Measurements from ENCODE around the gene BCL3. TPM values are rescaled to one million over a fixed set of nuclear protein-coding genes. Genes with fewer than 3 reads are reported as not detected.
"Not testable (repeated sequence)": the region's sequence is repeated elsewhere in the genome, so short reads cannot be mapped to it uniquely, and the experiment has no call there.

Gene BCL3, protein sequence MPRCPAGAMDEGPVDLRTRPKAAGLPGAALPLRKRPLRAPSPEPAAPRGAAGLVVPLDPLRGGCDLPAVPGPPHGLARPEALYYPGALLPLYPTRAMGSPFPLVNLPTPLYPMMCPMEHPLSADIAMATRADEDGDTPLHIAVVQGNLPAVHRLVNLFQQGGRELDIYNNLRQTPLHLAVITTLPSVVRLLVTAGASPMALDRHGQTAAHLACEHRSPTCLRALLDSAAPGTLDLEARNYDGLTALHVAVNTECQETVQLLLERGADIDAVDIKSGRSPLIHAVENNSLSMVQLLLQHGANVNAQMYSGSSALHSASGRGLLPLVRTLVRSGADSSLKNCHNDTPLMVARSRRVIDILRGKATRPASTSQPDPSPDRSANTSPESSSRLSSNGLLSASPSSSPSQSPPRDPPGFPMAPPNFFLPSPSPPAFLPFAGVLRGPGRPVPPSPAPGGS
- 3.9 and 12.3 TPM in 2 replicates for total RNA-seq (2014; rRNA removed; shearing (Covaris generic))

- Histone ChIP-seq H3K4me3 (peak within 1 kb of the TSS; percentile 74), H3K27ac (peak within 1 kb of the TSS; percentile 72), H3K4me1 (replicated peaks) (peaks cover 55% of the 10 kb centered on the region), H3K9me3 (replicated peaks) (no peaks in the 10 kb centered on the region), H3K36me3 (peaks cover 35% of the 10 kb centered on the region), H3K27me3 (replicated peaks) (no peaks in the 10 kb centered on the region)
- peak; percentile 42 to 76 for DNase-seq (ENCODE audit: low read depth in 1 of 2, low spot score in 2 of 2)
Observed at GRCh38 chr19:44748426-44749254, at the start of gene BCL3. Gene BCL3 (plus strand): TSS chr19:44748708. CDS start chr19:44748791, 83 bp downstream.

DNA sequence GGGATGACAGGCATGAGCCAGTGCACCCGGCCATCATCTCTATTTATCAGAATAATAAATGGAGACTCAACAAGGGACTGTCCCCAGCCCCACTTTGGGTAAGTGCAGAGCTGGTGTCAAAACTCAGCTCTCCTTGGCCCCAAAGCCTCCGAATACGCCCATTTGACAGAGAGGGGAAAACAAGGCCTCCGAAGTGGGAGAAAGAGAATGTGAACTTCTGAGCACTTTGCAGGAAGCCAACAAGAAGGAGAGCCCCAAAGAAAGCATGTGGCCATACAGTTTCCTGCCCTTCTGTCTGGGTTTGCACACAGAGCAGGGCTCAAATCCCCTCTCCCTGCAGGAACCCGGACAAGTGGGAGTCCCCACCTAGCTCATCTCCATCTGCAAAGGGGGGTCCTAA, 48.0 kb upstream of the BCL3 start:
- Histone ChIP-seq H3K36me3 (no peaks in the 10 kb centered on the region), H3K4me1 (replicated peaks) (no peaks in the 10 kb centered on the region), H3K27me3 (replicated peaks) (no peaks in the 10 kb centered on the region), H3K9me3 (replicated peaks) (no peaks in the 10 kb centered on the region), H3K27ac (no peak overlapping the region), H3K4me3 (no peak overlapping the region)
- DNase-seq (ENCODE audit: low read depth in 1 of 2, low spot score in 2 of 2): no peak

- Histone ChIP-seq H3K27ac (no peak overlapping the region), H3K4me1 (replicated peaks) (no peaks in the 10 kb centered on the region), H3K9me3 (replicated peaks) (no peaks in the 10 kb centered on the region), H3K27me3 (replicated peaks) (no peaks in the 10 kb centered on the region), H3K36me3 (no peaks in the 10 kb centered on the region), H3K4me3 (no peak overlapping the region)
- DNase-seq (ENCODE audit: low read depth in 1 of 2, low spot score in 2 of 2): no peak
Observed at GRCh38 chr19:44701228-44701627, 47.3 kb upstream of the BCL3 start.

GRCh38 chr19:44702551-44703176, 45.8 kb upstream of the BCL3 start:
- Histone ChIP-seq H3K36me3 (no peaks in the 10 kb centered on the region), H3K27me3 (replicated peaks) (no peaks in the 10 kb centered on the region), H3K4me3 (no peak overlapping the region), H3K4me1 (replicated peaks) (no peaks in the 10 kb centered on the region), H3K9me3 (replicated peaks) (no peaks in the 10 kb centered on the region), H3K27ac (no peak overlapping the region)
- no peak for DNase-seq (ENCODE audit: low read depth in 1 of 2, low spot score in 2 of 2)

- H3K9me3 ChIP-seq (replicated peaks): no peaks in the 10 kb centered on the region
- no peaks in the 10 kb centered on the region for H3K36me3 ChIP-seq
- DNase-seq (ENCODE audit: low read depth in 1 of 2, low spot score in 2 of 2): no peak
- H3K27ac ChIP-seq: no peak overlapping the region
- H3K4me1 ChIP-seq (replicated peaks): no peaks in the 10 kb centered on the region
- H3K27me3 ChIP-seq (replicated peaks): no peaks in the 10 kb centered on the region
- H3K4me3 ChIP-seq: no peak overlapping the region
Observed at GRCh38 chr19:44703336-44704078, 45.0 kb upstream of the BCL3 start.

GRCh38 chr19:44704982-44705381, 43.5 kb upstream of the BCL3 start:
- Histone ChIP-seq H3K36me3 (no peaks in the 10 kb centered on the region), H3K4me3 (no peak overlapping the region), H3K4me1 (replicated peaks) (no peaks in the 10 kb centered on the region), H3K9me3 (replicated peaks) (no peaks in the 10 kb centered on the region), H3K27me3 (replicated peaks) (no peaks in the 10 kb centered on the region), H3K27ac (no peak overlapping the region)
- no peak for DNase-seq (ENCODE audit: low read depth in 1 of 2, low spot score in 2 of 2)

GRCh38 chr19:44705502-44706010, 43.0 kb upstream of the BCL3 start:
- Histone ChIP-seq H3K27me3 (replicated peaks) (no peaks in the 10 kb centered on the region), H3K4me3 (no peak overlapping the region), H3K4me1 (replicated peaks) (no peaks in the 10 kb centered on the region), H3K27ac (no peak overlapping the region), H3K36me3 (no peaks in the 10 kb centered on the region), H3K9me3 (replicated peaks) (no peaks in the 10 kb centered on the region)
- DNase-seq (ENCODE audit: low read depth in 1 of 2, low spot score in 2 of 2): no peak

- Histone ChIP-seq H3K4me1 (replicated peaks) (no peaks in the 10 kb centered on the region), H3K4me3 (no peak overlapping the region), H3K27ac (no peak overlapping the region), H3K36me3 (no peaks in the 10 kb centered on the region), H3K27me3 (replicated peaks) (no peaks in the 10 kb centered on the region), H3K9me3 (replicated peaks) (no peaks in the 10 kb centered on the region)
- no peak for DNase-seq (ENCODE audit: low read depth in 1 of 2, low spot score in 2 of 2)
Observed at GRCh38 chr19:44706506-44707236, 41.8 kb upstream of the BCL3 start.

DNA sequence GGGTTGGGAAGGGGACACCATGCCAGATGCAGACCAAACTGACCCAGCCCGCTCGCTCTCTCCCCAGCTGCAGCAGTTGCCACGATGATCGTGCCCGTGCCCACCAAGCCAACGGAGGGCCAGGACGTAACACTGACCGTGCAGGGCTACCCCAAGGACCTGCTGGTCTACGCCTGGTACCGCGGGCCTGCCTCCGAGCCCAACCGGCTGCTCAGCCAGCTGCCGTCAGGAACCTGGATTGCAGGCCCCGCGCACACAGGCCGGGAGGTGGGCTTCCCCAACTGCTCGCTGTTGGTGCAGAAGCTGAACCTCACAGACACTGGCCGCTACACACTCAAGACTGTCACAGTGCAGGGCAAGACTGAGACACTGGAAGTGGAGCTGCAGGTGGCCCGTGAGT, 40.7 kb upstream of the BCL3 start:
- H3K36me3 ChIP-seq: no peaks in the 10 kb centered on the region
- H3K27ac ChIP-seq: no peak overlapping the region
- H3K9me3 ChIP-seq (replicated peaks): no peaks in the 10 kb centered on the region
- H3K27me3 ChIP-seq (replicated peaks): no peaks in the 10 kb centered on the region
- no peak overlapping the region for H3K4me3 ChIP-seq
- H3K4me1 ChIP-seq (replicated peaks): no peaks in the 10 kb centered on the region
- DNase-seq (ENCODE audit: low read depth in 1 of 2, low spot score in 2 of 2): no peak

GRCh38 chr19:44708940-44709339, 39.6 kb upstream of the BCL3 start:
- no peak overlapping the region for H3K4me3 ChIP-seq
- DNase-seq (ENCODE audit: low read depth in 1 of 2, low spot score in 2 of 2): no peak
- H3K27me3 ChIP-seq (replicated peaks): no peaks in the 10 kb centered on the region
- H3K9me3 ChIP-seq (replicated peaks): no peaks in the 10 kb centered on the region
- no peak overlapping the region for H3K27ac ChIP-seq
- H3K4me1 ChIP-seq (replicated peaks): no peaks in the 10 kb centered on the region
- no peaks in the 10 kb centered on the region for H3K36me3 ChIP-seq

DNA sequence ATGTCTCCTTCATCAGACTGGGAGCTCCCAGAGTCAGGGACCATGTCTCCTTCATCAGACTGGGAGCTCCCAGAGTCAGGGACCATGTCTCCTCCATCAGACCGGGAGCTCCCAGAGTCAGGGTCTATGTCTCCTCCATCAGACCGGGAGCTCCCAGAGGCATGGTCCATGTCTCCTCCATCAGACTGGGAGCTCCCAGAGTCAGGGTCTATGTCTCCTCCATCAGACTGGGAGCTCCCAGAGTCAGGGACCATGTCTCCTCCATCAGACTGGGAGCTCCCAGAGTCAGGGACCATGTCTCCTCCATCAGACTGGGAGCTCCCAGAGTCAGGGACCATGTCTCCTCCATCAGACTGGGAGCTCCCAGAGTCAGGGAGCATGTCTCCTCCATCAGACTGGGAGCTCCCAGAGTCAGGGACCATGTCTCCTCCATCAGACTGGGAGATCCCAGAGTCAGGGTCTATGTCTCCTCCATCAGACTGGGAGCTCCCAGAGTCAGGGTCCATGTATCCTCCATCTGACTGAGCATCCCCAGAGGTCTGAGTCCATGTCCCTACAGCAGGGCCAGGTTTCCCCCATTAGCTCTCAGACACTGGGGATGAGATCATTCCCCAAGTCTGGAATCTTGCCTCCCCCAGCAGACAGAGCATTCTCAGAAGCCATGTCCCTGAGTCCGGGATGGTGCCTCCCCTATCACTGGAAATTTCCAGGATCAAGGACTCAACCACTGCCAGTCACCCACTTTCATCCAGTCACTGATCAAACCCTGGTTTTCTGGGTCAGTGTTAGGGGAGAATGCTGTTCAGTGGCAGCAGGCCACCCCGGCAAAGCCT, 38.9 kb upstream of the BCL3 start:
- H3K9me3 ChIP-seq (replicated peaks); H3K4me1 ChIP-seq (replicated peaks); H3K36me3 ChIP-seq; DNase-seq (ENCODE audit: low read depth in 1 of 2, low spot score in 2 of 2); H3K4me3 ChIP-seq; H3K27me3 ChIP-seq (replicated peaks); H3K27ac ChIP-seq: not testable (repeated sequence)

- no peak for DNase-seq (ENCODE audit: low read depth in 1 of 2, low spot score in 2 of 2)
- Histone ChIP-seq H3K9me3 (replicated peaks) (peaks cover 5% of the 10 kb centered on the region; the same call in 1 of the 2 replicates), H3K27me3 (replicated peaks) (no peaks in the 10 kb centered on the region), H3K4me3 (no peak overlapping the region), H3K4me1 (replicated peaks) (no peaks in the 10 kb centered on the region), H3K36me3 (no peaks in the 10 kb centered on the region), H3K27ac (no peak overlapping the region)
Observed at GRCh38 chr19:44710483-44710882, 38.0 kb upstream of the BCL3 start.

All from SJSA1 (cell line).